Measurements from ENCODE around the gene FRRS1L.

FRRS1L gene

GRCh38 chr9:109097146-109097545, 69.9 kb downstream of the FRRS1L start:
- no peak for TF ChIP-seq CTCF (IDR thresholded peaks at IDR 0.05; ENCODE audit: control insufficient read depth, insufficient read depth, low read depth, low read length, missing control alignments)
- DNase-seq (ENCODE audit: low read depth) = no peak
- H3K4me3 ChIP-seq (ENCODE audit: control insufficient read depth, low read depth, low read length) = no peak overlapping the region

- TF ChIP-seq CTCF (IDR thresholded peaks at IDR 0.05; ENCODE audit: control insufficient read depth, insufficient read depth, low read depth, low read length, missing control alignments) = no peak
- no peak for DNase-seq (ENCODE audit: low read depth)
- no peak overlapping the region for H3K4me3 ChIP-seq (ENCODE audit: control insufficient read depth, low read depth, low read length)
Observed at GRCh38 chr9:109095321-109095720, 71.7 kb downstream of the FRRS1L start.

GRCh38 chr9:109094268-109094667, 72.8 kb downstream of the FRRS1L start:
- TF ChIP-seq CTCF (IDR thresholded peaks at IDR 0.05; ENCODE audit: control insufficient read depth, insufficient read depth, low read depth, low read length, missing control alignments) = no peak
- H3K4me3 ChIP-seq (ENCODE audit: control insufficient read depth, low read depth, low read length) = no peak overlapping the region

GRCh38 chr9:109092587-109092986, 74.5 kb downstream of the FRRS1L start:
- no peak for DNase-seq (ENCODE audit: low read depth)
- TF ChIP-seq CTCF (IDR thresholded peaks at IDR 0.05; ENCODE audit: control insufficient read depth, insufficient read depth, low read depth, low read length, missing control alignments) = no peak
- no peak overlapping the region for H3K4me3 ChIP-seq (ENCODE audit: control insufficient read depth, low read depth, low read length)

More at GRCh38 chr9:109094268-109094667, 72.8 kb downstream of the FRRS1L start:
- no peak for DNase-seq (ENCODE audit: low read depth)

- no peak overlapping the region for H3K4me3 ChIP-seq (ENCODE audit: control insufficient read depth, low read depth, low read length)
- no peak for TF ChIP-seq CTCF (IDR thresholded peaks at IDR 0.05; ENCODE audit: control insufficient read depth, insufficient read depth, low read depth, low read length, missing control alignments)
- no peak for DNase-seq (ENCODE audit: low read depth)
Observed at GRCh38 chr9:109092051-109092580, 74.9 kb downstream of the FRRS1L start.

GRCh38 chr9:109088221-109088620, 78.8 kb downstream of the FRRS1L start:
- no peak for TF ChIP-seq CTCF (IDR thresholded peaks at IDR 0.05; ENCODE audit: control insufficient read depth, insufficient read depth, low read depth, low read length, missing control alignments)
- no peak overlapping the region for H3K4me3 ChIP-seq (ENCODE audit: control insufficient read depth, low read depth, low read length)
- no peak for DNase-seq (ENCODE audit: low read depth)

- H3K4me3 ChIP-seq (ENCODE audit: control insufficient read depth, low read depth, low read length) = no peak overlapping the region
- TF ChIP-seq CTCF (IDR thresholded peaks at IDR 0.05; ENCODE audit: control insufficient read depth, insufficient read depth, low read depth, low read length, missing control alignments) = no peak
- no peak for DNase-seq (ENCODE audit: low read depth)
Observed at GRCh38 chr9:109087795-109088194, 79.3 kb downstream of the FRRS1L start.
